H1 (cell line): ENCODE results near the gene MROH2A.

Experiments
- CEBPB ChIP-seq: IDR thresholded peaks from 2 replicates; pipeline ENCODE4 v1.6.1; 2012; ENCODE audit warnings: low read depth, low read length
- CTCF ChIP-seq, 3 experiments: IDR thresholded peaks; 1 replicate in 2 of 3; 2 replicates in 1 of 3; pipeline versions ENCODE4 v1.5.1 to v1.6.1; 2011; ENCODE audit warnings: low read length in 3 of 3, mild to moderate bottlenecking in 3 of 3, inconsistent platforms in 2 of 3, low read depth in 1 of 3, moderate library complexity in 1 of 3; ENCODE audit not compliant: insufficient read depth in 1 of 3; ENCODE audit errors: control extremely low read depth in 1 of 3
- EP300 ChIP-seq, 2 experiments: IDR thresholded peaks; 1 replicate in 1 of 2; 2 replicates in 1 of 2; pipeline ENCODE4 v1.6.1; 2011 to 2012; ENCODE audit warnings: low read depth in 2 of 2, low read length in 2 of 2, mild to moderate bottlenecking in 2 of 2, borderline replicate concordance in 1 of 2, inconsistent platforms in 1 of 2, moderate library complexity in 1 of 2
- FOSL1 ChIP-seq: IDR thresholded peaks from 2 replicates; pipeline ENCODE4 v1.6.1; 2011; ENCODE audit warnings: mild to moderate bottlenecking, low read depth, low read length, moderate library complexity; ENCODE audit not compliant: insufficient read depth
- JUN ChIP-seq: IDR thresholded peaks from 2 replicates; pipeline ENCODE4 v1.6.1; 2011; ENCODE audit warnings: low read depth, mild to moderate bottlenecking, improper control_type of control experiment, low read length
- PHF8 ChIP-seq: fragments of 200-600 bp; sonication (generic); conservative IDR thresholded peaks from 2 replicates; pipeline ENCODE4 v1.7.1; 2012; ENCODE audit warnings: low read depth, mild to moderate bottlenecking, inconsistent platforms, low read length, moderate library complexity
- POLR2A ChIP-seq, 2 experiments: IDR thresholded peaks; 1 replicate in 1 of 2; 2 replicates in 1 of 2; pipeline ENCODE4 v1.6.1; 2011; ENCODE audit warnings: low read depth in 2 of 2, low read length in 2 of 2, mild to moderate bottlenecking in 2 of 2; ENCODE audit errors: control extremely low read depth in 1 of 2
- RAD21 ChIP-seq, 2 experiments: IDR thresholded peaks in 1 of 2; conservative IDR thresholded peaks in 1 of 2; 2 replicates each; pipeline ENCODE4 v1.6.1; 2011; ENCODE audit warnings: low read depth in 2 of 2, low read length in 2 of 2, improper control_type of control experiment in 1 of 2, inconsistent platforms in 1 of 2, mild to moderate bottlenecking in 1 of 2, moderate library complexity in 1 of 2

- no peak for TF ChIP-seq PHF8
- TF ChIP-seq POLR2A (IDR thresholded peaks at IDR 0.05; ENCODE audit: control extremely low read depth in 1 of 2, low read depth in 2 of 2, low read length in 2 of 2), result no peak
- no peak for TF ChIP-seq CTCF (IDR thresholded peaks at IDR 0.05; ENCODE audit: control extremely low read depth in 1 of 3, insufficient read depth in 1 of 3, low read depth in 1 of 3, low read length in 3 of 3)
- no peak for TF ChIP-seq JUN
- TF ChIP-seq FOSL1, result no peak
- TF ChIP-seq EP300 (IDR thresholded peaks at IDR 0.05; ENCODE audit: borderline replicate concordance in 1 of 2, low read depth in 2 of 2, low read length in 2 of 2), result no peak
- TF ChIP-seq CEBPB, result no peak
- no peak for TF ChIP-seq RAD21 (IDR thresholded peaks at IDR 0.05 in 1 of 2, conservative IDR thresholded peaks at IDR 0.05 in 1 of 2; ENCODE audit: low read depth in 2 of 2, low read length in 2 of 2)
These were observed 21.6 kb downstream of the MROH2A start for GRCh38 chr2:233799716-233800115.
